ENCODE data around the gene CTNNBL1.

DNA sequence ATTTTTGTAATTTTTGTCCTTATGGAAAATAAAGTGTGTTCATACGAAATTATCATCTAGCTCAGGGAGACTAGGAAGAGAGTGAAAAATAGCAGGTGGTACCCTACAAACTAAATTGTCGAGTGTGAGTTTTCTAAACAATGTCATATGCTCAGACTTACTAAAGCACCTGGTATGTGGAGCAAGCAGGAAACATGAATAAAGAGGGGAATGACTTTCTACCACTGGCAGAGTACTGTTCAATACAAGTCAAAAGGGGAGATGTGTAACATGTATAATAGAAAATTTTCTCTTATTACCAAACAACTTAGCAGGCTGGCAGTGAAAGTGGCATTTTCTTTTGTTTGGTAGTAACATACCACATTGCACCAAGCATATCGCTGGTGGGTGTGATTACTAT, 36.1 kb downstream of the CTNNBL1 start:
- TF ChIP-seq, protein P1, sequence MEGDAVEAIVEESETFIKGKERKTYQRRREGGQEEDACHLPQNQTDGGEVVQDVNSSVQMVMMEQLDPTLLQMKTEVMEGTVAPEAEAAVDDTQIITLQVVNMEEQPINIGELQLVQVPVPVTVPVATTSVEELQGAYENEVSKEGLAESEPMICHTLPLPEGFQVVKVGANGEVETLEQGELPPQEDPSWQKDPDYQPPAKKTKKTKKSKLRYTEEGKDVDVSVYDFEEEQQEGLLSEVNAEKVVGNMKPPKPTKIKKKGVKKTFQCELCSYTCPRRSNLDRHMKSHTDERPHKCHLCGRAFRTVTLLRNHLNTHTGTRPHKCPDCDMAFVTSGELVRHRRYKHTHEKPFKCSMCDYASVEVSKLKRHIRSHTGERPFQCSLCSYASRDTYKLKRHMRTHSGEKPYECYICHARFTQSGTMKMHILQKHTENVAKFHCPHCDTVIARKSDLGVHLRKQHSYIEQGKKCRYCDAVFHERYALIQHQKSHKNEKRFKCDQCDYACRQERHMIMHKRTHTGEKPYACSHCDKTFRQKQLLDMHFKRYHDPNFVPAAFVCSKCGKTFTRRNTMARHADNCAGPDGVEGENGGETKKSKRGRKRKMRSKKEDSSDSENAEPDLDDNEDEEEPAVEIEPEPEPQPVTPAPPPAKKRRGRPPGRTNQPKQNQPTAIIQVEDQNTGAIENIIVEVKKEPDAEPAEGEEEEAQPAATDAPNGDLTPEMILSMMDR (IDR thresholded peaks at IDR 0.05; ENCODE audit: insufficient read depth, low read length): no peak
- no peak for TF ChIP-seq GABPA (IDR thresholded peaks at IDR 0.05; ENCODE audit: low read depth)
- no peak for TF ChIP-seq POLR2AphosphoS5 (IDR thresholded peaks at IDR 0.05; ENCODE audit: low read depth)
- TF ChIP-seq, protein P2, sequence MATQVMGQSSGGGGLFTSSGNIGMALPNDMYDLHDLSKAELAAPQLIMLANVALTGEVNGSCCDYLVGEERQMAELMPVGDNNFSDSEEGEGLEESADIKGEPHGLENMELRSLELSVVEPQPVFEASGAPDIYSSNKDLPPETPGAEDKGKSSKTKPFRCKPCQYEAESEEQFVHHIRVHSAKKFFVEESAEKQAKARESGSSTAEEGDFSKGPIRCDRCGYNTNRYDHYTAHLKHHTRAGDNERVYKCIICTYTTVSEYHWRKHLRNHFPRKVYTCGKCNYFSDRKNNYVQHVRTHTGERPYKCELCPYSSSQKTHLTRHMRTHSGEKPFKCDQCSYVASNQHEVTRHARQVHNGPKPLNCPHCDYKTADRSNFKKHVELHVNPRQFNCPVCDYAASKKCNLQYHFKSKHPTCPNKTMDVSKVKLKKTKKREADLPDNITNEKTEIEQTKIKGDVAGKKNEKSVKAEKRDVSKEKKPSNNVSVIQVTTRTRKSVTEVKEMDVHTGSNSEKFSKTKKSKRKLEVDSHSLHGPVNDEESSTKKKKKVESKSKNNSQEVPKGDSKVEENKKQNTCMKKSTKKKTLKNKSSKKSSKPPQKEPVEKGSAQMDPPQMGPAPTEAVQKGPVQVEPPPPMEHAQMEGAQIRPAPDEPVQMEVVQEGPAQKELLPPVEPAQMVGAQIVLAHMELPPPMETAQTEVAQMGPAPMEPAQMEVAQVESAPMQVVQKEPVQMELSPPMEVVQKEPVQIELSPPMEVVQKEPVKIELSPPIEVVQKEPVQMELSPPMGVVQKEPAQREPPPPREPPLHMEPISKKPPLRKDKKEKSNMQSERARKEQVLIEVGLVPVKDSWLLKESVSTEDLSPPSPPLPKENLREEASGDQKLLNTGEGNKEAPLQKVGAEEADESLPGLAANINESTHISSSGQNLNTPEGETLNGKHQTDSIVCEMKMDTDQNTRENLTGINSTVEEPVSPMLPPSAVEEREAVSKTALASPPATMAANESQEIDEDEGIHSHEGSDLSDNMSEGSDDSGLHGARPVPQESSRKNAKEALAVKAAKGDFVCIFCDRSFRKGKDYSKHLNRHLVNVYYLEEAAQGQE (IDR thresholded peaks at IDR 0.05; ENCODE audit: insufficient replicate concordance, low read depth): no peak
- no peak for TF ChIP-seq SPI1 (IDR thresholded peaks at IDR 0.05; ENCODE audit: borderline replicate concordance, low read depth)
